KMS-11 (cell line): Measurements from ENCODE around the gene SPTLC1.

Source experiments
- H2AFZ ChIP-seq: fragments of 200-600 bp; sonication (generic); 2 replicates; pipeline ENCODE4 v1.6.1; 2016; ENCODE audit warnings: antibody characterized with exemption, mixed run types, low read depth
- H3K27ac ChIP-seq: fragments of 200-600 bp; sonication (generic); 2 replicates; pipeline ENCODE4 v1.6.1; 2016; ENCODE audit warnings: mild to moderate bottlenecking, mixed run types
- H3K27me3 ChIP-seq: fragments of 200-600 bp; sonication (generic); 2 replicates; pipeline ENCODE4 v1.6.1; 2017; ENCODE audit warnings: mild to moderate bottlenecking, low read depth, mixed run types, moderate library complexity; ENCODE audit not compliant: insufficient read depth
- H3K36me3 ChIP-seq: fragments of 200-600 bp; sonication (generic); 2 replicates; pipeline ENCODE4 v1.6.1; 2017; ENCODE audit warnings: mild to moderate bottlenecking, mixed run types; ENCODE audit not compliant: insufficient read depth
- H3K4me1 ChIP-seq: fragments of 200-600 bp; sonication (generic); 2 replicates; pipeline ENCODE4 v1.6.1; 2016; ENCODE audit warnings: mild to moderate bottlenecking, low read depth, mixed run types; ENCODE audit not compliant: poor library complexity, severe bottlenecking
- H3K4me2 ChIP-seq: fragments of 200-600 bp; sonication (generic); 2 replicates; pipeline ENCODE4 v1.7.0; 2016; ENCODE audit warnings: mild to moderate bottlenecking, mixed run types
- H3K4me3 ChIP-seq: fragments of 200-600 bp; sonication (generic); IDR thresholded peaks from 2 replicates; pipeline ENCODE4 v1.6.1; 2017; ENCODE audit warnings: low read depth, low read length, mixed read lengths; ENCODE audit not compliant: insufficient read depth
- H3K79me2 ChIP-seq: fragments of 200-600 bp; sonication (generic); 2 replicates; pipeline ENCODE4 v1.6.1; 2016; ENCODE audit warnings: low read depth, mixed run types; ENCODE audit not compliant: insufficient read depth
- H3K9ac ChIP-seq: fragments of 200-600 bp; sonication (generic); 2 replicates; pipeline ENCODE4 v1.6.1; 2016; ENCODE audit warnings: mild to moderate bottlenecking, mixed run types
- H4K20me1 ChIP-seq: fragments of 200-600 bp; sonication (generic); 2 replicates; pipeline ENCODE4 v1.6.1; 2016; ENCODE audit warnings: mild to moderate bottlenecking, mixed run types; ENCODE audit not compliant: insufficient read depth
- TF ChIP-seq, protein P1 (sequence below): fragments of 200-600 bp; sonication (generic); conservative IDR thresholded peaks from 2 replicates; pipeline ENCODE4 v1.6.1; 2017; ENCODE audit warnings: low read depth, mild to moderate bottlenecking, antibody characterized with exemption, low read length, moderate library complexity, mixed read lengths

SPTLC1 gene

DNA sequence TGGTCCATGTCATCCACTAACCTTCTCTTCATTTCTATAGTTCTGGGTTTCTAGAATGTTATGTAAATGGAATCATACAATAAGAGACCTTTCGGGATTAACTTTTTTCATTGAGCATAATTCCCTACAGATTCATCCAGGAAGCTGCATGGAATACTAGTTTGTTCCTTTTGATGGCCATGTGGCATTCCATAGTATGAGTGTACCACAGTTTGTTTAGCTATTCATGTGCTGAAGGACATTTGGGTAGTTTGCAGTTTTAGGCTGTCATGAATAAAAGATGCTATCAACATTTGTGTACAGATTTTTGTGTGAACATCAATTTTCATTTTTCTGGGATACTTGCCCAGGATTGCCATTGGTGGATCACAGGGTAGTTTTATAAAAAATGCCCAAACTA lies 6.8 kb upstream of the SPTLC1 start:
- Histone ChIP-seq H3K9ac (no peak overlapping the region), H2AFZ (no peak overlapping the region), H3K36me3 (no peaks in the 10 kb centered on the region), H3K4me1 (no peaks in the 10 kb centered on the region), H3K4me3 (no peak overlapping the region), H4K20me1 (no peaks in the 10 kb centered on the region), H3K4me2 (no peak overlapping the region), H3K27me3 (no peaks in the 10 kb centered on the region), H3K27ac (no peak overlapping the region), H3K79me2 (no peaks in the 10 kb centered on the region)
- TF ChIP-seq, protein P1, sequence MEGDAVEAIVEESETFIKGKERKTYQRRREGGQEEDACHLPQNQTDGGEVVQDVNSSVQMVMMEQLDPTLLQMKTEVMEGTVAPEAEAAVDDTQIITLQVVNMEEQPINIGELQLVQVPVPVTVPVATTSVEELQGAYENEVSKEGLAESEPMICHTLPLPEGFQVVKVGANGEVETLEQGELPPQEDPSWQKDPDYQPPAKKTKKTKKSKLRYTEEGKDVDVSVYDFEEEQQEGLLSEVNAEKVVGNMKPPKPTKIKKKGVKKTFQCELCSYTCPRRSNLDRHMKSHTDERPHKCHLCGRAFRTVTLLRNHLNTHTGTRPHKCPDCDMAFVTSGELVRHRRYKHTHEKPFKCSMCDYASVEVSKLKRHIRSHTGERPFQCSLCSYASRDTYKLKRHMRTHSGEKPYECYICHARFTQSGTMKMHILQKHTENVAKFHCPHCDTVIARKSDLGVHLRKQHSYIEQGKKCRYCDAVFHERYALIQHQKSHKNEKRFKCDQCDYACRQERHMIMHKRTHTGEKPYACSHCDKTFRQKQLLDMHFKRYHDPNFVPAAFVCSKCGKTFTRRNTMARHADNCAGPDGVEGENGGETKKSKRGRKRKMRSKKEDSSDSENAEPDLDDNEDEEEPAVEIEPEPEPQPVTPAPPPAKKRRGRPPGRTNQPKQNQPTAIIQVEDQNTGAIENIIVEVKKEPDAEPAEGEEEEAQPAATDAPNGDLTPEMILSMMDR = no peak

DNA sequence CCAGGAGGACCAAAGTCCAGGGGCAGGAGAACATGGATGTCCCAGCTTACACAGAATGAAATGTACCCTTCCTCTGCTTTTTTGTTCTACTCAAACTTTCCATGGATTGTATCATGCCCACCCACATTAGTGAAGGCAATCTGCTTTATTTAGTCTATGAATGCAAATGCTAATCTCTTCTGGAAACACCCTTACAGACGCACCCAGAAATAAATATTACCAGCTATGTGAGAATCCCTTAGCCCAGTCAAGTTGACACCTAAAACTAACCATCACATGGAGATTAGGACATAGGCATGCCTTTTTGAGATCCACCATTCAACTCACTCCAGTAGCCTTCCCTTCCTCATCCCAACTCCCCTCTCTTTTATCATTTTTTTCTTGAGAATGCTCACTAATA lies 6.1 kb upstream of the SPTLC1 start:
- no peak overlapping the region for H3K4me3 ChIP-seq
- no peak overlapping the region for H3K9ac ChIP-seq
- H3K79me2 ChIP-seq = no peaks in the 10 kb centered on the region
- TF ChIP-seq, protein P1 = no peak
- no peak overlapping the region for H3K4me2 ChIP-seq
- H2AFZ ChIP-seq = no peak overlapping the region
- no peaks in the 10 kb centered on the region for H3K36me3 ChIP-seq
- no peaks in the 10 kb centered on the region for H4K20me1 ChIP-seq
- H3K27me3 ChIP-seq = no peaks in the 10 kb centered on the region
- H3K4me1 ChIP-seq = no peaks in the 10 kb centered on the region
- no peak overlapping the region for H3K27ac ChIP-seq

DNA sequence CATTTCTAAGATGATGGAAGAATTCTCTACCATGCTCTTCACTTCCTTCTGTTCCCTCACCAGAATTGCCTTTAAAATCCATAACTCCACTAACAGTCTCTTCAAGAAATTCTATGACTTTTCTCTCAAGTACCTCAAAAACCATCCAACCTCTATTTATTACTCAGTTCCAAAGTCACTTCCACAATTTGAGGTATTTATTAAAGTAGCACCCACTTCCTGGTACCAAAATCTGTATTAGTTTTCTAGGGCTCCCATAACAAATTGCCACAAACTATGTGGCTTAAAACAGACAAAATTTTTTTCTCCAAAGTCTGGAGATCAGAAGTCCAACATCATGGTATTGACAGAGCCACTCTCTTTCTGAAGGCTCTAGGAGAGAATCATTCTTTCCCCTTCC lies 4.9 kb upstream of the SPTLC1 start:
- TF ChIP-seq, protein P1 = no peak
- Histone ChIP-seq H2AFZ (no peak overlapping the region), H3K4me1 (peaks cover 5% of the 10 kb centered on the region), H3K27ac (no peak overlapping the region), H3K9ac (no peak overlapping the region), H3K4me3 (no peak overlapping the region), H3K79me2 (peaks cover under 1% of the 10 kb centered on the region; the same call in 1 of the 2 replicates), H3K27me3 (no peaks in the 10 kb centered on the region), H4K20me1 (no peaks in the 10 kb centered on the region), H3K36me3 (no peaks in the 10 kb centered on the region), H3K4me2 (no peak overlapping the region)

DNA sequence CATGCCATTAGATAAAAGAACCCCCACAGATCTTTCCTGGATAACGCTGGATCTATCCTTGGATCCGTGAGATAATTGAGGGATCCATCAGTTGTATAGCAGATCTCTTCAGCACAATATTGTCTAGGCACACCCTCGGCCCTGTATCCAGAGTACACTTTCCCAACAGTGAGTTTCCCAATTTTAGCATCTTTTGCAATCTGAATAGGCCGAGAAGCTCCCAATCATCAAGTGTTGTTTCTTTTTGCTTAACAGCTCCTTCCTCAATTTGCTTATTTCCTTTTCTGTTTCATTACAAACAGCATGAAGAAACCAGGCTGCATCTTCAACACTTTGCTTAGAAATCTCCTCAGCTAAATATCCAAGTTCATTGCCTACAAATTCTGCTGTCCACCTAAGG lies 4.4 kb upstream of the SPTLC1 start:
- Histone ChIP-seq H3K9ac (no peak overlapping the region), H3K36me3 (no peaks in the 10 kb centered on the region), H2AFZ (no peak overlapping the region), H3K27ac (no peak overlapping the region), H3K4me3 (no peak overlapping the region), H4K20me1 (no peaks in the 10 kb centered on the region), H3K4me2 (no peak overlapping the region), H3K79me2 (peaks cover 6% of the 10 kb centered on the region), H3K4me1 (peaks cover 5% of the 10 kb centered on the region), H3K27me3 (no peaks in the 10 kb centered on the region)
- TF ChIP-seq, protein P1 = no peak
